ENCODE results near the gene DGCR2.
"Not testable (repeated sequence)": the region's sequence is repeated elsewhere in the genome, so short reads cannot be mapped to it uniquely, and the experiment has no call there.

The DGCR2 gene, protein sequence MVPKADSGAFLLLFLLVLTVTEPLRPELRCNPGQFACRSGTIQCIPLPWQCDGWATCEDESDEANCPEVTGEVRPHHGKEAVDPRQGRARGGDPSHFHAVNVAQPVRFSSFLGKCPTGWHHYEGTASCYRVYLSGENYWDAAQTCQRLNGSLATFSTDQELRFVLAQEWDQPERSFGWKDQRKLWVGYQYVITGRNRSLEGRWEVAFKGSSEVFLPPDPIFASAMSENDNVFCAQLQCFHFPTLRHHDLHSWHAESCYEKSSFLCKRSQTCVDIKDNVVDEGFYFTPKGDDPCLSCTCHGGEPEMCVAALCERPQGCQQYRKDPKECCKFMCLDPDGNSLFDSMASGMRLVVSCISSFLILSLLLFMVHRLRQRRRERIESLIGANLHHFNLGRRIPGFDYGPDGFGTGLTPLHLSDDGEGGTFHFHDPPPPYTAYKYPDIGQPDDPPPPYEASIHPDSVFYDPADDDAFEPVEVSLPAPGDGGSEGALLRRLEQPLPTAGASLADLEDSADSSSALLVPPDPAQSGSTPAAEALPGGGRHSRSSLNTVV

GRCh38 chr22:19122143-19122751 lies at the start of gene DGCR2:
Gene DGCR2 (minus strand): TSS chr22:19122412. CDS start chr22:19122206, 206 bp downstream.
- peak; percentile 93 for DNase-seq (ENCODE audit: low read depth)

DNA sequence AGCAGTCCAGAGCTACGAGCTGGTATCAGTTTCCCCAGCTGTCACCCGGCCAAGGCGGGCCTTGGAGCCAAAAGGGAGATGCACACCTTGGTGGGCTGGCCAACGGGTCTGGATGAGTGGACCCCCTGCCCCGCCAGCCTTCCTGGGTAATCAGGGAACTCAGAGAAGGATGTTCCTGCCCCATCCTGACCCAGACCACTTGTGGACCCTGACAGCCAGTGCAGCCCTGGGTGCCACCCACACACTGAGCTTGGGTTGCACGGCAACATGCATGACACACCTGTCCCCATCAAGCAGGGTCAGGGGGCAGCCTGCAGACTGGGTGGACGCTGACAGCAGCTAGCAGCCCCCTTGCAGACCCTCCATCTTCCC lies 47.7 kb upstream of the DGCR2 start:
- DNase-seq (ENCODE audit: low read depth): no peak

DNA sequence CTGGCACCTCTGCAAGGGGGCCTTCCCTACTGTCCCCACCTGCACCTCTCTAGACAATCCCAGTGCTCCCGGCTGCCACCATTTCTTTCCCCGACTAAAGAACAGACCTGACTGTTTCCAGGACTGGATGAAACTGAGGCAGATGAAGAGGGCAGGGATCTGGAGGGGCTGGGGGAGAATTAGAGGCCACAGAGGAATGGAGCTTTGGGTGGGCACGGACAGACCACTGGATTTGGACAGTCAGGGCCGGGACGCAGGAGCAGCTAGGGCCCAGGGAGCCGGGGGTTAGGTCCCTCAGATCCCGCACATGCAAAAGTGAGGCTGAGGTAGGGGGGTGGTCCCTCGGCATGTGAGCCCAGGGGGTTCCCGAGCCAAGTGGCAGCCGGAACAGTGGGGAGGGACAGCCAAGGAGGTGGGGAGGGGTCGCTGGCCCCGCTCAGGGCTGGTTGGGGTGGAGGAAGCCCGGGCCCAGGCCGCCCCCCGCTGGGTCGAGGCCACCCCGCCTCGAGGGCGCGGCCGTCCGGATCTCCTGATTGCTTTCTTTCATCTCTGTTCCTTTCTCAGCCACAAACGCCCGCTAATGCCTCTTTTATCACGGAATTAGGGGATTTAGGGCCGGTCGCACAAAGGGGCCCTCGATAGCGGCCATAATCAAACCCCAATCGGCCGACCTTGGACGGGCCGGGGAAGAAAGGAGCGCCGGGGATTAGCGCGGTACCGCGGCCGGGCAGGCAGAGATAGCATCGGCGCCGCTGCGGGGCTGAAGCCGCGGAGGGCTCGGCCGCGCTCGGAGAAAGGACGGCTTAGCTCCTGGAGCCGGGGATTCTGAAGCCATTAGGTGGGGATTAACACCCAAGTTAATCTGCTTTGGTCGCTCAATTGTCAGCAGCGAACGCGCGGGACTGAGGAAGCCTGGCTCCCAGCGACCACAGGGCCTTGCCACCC lies 47.1 kb upstream of the DGCR2 start:
- no peak for DNase-seq (ENCODE audit: low read depth)

GRCh38 chr22:19168088-19168890 lies 46.1 kb upstream of the DGCR2 start:
- DNase-seq (ENCODE audit: low read depth): no peak

GRCh38 chr22:19167106-19167869 lies 45.1 kb upstream of the DGCR2 start:
- no peak for DNase-seq (ENCODE audit: low read depth)

DNA sequence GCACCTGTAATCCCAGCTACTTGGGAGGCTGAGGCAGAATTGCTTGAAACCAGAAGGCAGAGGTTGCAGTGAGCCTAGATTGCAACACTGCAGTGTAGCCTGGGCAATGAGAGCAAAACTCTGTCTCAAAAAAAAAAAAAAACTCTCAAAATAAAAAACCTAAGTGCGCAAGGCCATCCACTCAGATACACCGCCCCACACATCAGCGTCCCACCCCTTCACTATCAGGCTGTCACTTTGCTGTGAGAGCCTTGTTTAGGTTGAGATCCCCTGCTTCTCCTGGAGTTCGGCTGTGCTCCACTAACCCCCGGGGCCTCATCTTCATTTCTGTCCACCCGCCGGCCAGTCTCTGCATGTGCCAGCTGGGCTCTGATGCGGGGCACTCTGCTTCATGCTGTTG lies 44.2 kb upstream of the DGCR2 start:
- DNase-seq (ENCODE audit: low read depth): no peak

GRCh38 chr22:19164425-19164824 lies 42.2 kb upstream of the DGCR2 start:
- no peak for DNase-seq (ENCODE audit: low read depth)

- not testable (repeated sequence) for DNase-seq (ENCODE audit: low read depth)
Measured at GRCh38 chr22:19158649-19159048, 36.4 kb upstream of the DGCR2 start.

GRCh38 chr22:19156109-19156508 lies 33.9 kb upstream of the DGCR2 start:
- not testable (repeated sequence) for DNase-seq (ENCODE audit: low read depth)

- no peak for DNase-seq (ENCODE audit: low read depth)
Measured at GRCh38 chr22:19152942-19153883, 31.0 kb upstream of the DGCR2 start.

DNA sequence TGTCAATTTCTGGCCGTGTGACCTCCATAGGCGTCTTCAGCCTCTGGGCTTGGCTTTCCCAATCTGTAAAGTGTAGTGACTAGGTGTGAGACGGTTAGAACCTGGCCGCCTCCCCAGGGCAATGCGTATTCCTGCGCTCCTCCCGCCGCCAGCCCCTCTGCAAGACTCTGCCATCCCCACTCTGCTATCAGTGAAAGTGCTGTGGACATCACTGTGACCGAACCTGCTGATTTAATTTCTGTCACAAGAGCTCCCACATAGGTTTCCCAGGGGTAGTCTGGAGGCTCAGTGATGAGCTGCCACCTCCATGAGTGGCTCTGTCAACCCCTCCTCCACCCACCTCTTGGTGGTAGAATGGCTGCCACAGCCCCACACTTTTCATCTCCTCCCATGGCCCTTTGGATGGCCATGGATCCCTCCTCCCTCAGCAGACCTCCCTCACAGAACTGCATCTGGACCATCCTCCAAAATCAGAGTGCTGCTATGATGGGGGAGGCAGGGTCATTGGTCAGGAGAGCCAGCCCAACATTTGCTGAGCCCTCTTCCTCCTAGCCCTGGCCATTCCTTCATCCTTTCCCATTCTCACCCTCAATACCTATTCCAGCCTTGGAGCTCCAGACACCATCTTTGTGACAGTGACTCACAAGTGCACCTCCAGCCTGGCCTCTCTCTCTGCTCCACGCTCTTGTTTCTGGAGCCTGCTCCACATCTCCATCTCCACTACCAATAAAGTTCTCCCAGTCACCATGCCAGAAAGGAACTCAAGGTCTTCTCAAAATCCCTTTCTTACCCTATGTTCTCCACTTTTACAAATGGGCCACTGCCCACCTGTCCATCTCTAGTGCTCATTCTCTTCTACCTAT lies 29.3 kb upstream of the DGCR2 start:
- DNase-seq (ENCODE audit: low read depth): no peak

DNA sequence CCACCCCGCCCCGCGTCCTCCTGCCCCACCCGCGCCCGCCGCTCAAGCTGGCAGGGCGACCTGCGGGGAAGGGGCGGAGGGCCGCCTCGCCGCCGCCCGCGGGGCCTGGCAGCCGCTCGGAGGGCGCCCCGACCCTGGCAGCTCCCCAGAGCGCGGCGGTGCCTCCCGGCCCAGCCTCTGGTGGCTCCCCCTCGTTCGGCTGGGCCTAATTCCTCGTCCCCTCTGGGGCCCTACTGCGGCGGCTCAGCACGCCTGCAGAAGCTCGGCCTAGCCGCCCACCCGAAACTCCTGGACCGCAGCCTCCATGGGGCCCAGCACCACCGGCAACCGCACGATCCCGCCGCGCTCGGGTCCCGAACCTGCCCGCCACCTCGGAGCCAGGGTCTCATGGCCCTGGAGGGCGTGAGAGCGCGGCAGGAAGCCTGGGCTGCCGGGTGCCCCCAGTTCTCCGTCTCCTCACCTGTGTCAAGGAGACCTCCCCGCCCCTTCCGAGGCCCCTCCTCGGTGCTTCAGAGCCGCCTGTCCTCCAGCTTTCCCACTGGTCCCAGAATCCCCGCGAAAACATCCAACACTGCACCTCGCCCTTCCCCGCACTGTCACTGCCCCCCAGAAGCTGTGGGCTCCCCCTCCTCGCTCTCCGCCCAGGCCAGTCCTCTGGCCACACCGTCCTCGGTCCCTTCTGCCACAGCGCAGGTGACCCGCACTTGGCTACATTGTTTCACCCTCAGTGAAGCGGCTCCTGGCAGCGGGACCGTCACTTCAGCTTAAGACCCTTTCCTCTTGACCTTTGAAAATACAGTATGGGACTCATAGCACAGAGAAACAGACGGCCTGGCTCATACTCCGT lies 28.5 kb upstream of the DGCR2 start:
- DNase-seq (ENCODE audit: low read depth): no peak

DNA sequence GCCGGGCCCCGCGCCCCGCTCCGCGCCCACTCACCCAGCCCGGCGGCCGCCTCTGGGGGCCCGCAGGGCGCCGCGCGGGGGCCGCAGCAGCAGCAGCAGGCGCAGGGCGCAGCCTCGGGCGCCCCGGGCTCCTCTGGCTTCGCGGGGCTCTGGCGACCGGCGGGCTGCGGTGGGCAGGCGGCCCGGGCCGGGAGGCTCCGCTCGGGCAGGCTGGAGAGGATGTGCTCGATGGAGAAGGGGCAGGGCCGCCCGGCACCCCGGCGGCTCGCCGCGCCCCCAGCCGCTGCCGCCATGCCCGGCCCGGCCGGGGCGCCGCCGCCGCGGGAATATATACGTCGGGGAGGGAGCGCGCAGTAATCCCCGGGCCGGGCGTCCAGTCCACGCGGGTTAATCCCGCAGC lies 27.8 kb upstream of the DGCR2 start, which contains the start of gene GSC2:
Gene GSC2, minus strand, starts transcription at position 302 of the 400 bp plus-strand sequence. Its CDS starts 9 bp downstream, at position 293.
- DNase-seq (ENCODE audit: low read depth): no peak

GRCh38 chr22:19149047-19149883 lies 27.1 kb upstream of the DGCR2 start:
- DNase-seq (ENCODE audit: low read depth): no peak

- no peak for DNase-seq (ENCODE audit: low read depth)
Measured at GRCh38 chr22:19148417-19149046, 26.3 kb upstream of the DGCR2 start.

DNA sequence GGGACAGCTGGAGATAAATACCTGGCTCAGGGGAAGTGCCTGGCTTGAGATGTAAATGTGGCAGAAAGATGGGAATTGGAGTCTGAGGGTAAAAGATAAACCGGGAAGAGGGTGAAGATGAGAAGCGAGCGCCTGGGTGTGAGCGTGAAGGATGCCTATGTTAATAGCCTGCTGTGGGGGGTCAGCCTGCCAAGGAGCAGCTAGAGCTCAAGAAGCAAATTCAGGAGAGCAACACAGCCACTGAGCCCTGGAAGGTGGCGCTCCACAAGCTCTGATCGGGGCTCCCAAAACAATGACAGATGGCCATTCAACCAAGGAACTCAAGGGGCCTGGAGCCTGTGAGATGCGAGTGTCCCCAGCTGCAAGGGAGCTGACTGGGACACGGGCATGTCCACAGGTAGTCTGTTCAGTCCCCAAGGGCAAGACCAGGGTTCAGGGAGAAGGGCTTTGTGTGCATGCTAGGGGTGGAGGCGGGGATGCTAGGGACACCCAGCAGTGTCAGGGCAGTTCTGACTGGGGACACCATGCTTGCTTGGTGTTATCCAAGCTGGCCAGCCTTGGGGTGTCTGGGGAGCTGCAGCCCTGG lies 25.1 kb upstream of the DGCR2 start:
- DNase-seq (ENCODE audit: low read depth): no peak
